Measurements from ENCODE around the gene CCDC63. TPM values are rescaled to one million over a fixed set of nuclear protein-coding genes. Genes with fewer than 3 reads are reported as not detected.

Gene CCDC63
- total and polyA plus RNA-seq, 8 donors, result not detected

- Histone ChIP-seq H3K27me3 (peaks cover 0 to 69% of the 10 kb centered on the region in 2 donors), H3K36me3 (no peaks in the 10 kb centered on the region), H3K4me1 (no peaks in the 10 kb centered on the region), H3K27ac (no peak overlapping the region), H3K4me3 (no peak overlapping the region), H3K9me3 (no peaks in the 10 kb centered on the region)
- DNase-seq, result no peak
- TF ChIP-seq CTCF (IDR thresholded peaks at IDR 0.05), result no peak
- intact Hi-C loops (cut with DNase I), result no loop called here
- ATAC-seq, result no peak
Observed at GRCh38 chr12:110922652-110923051, 75.9 kb downstream of the CCDC63 start.

GRCh38 chr12:110923192-110923591, 76.4 kb downstream of the CCDC63 start:
- H3K27me3 ChIP-seq, result peaks cover 0 to 71% of the 10 kb centered on the region in 2 donors
- no peak overlapping the region for H3K4me3 ChIP-seq
- ATAC-seq (no peak), DNase-seq (no peak)
- TF ChIP-seq CTCF (IDR thresholded peaks at IDR 0.05), result no peak
- H3K27ac ChIP-seq, result no peak overlapping the region
- no peaks in the 10 kb centered on the region for H3K36me3 ChIP-seq
- no peaks in the 10 kb centered on the region for H3K9me3 ChIP-seq
- H3K4me1 ChIP-seq, result no peaks in the 10 kb centered on the region
- intact Hi-C loops (cut with DNase I), result no loop called here

- H3K27ac ChIP-seq, result no peak overlapping the region
- intact Hi-C loops (cut with DNase I), result no loop called here
- DNase-seq (no peak), ATAC-seq (no peak)
- TF ChIP-seq CTCF (IDR thresholded peaks at IDR 0.05), result no peak
- peaks cover 0 to 71% of the 10 kb centered on the region in 2 donors for H3K27me3 ChIP-seq
- H3K9me3 ChIP-seq, result no peaks in the 10 kb centered on the region
- no peaks in the 10 kb centered on the region for H3K4me1 ChIP-seq
- H3K4me3 ChIP-seq, result no peak overlapping the region
- no peaks in the 10 kb centered on the region for H3K36me3 ChIP-seq
Observed at GRCh38 chr12:110923692-110924334, 77.0 kb downstream of the CCDC63 start.

- Histone ChIP-seq H3K36me3 (no peaks in the 10 kb centered on the region), H3K4me1 (no peaks in the 10 kb centered on the region), H3K9me3 (no peaks in the 10 kb centered on the region), H3K27ac (no peak overlapping the region), H3K4me3 (no peak overlapping the region), H3K27me3 (peaks cover 0 to 61% of the 10 kb centered on the region in 2 donors)
- DNase-seq, result no peak
- intact Hi-C loops (cut with DNase I), result no loop called here
- TF ChIP-seq CTCF (IDR thresholded peaks at IDR 0.05), result no peak
- ATAC-seq, result no peak
Observed at GRCh38 chr12:110927546-110927945, 80.8 kb downstream of the CCDC63 start.

- no peaks in the 10 kb centered on the region for H3K36me3 ChIP-seq
- no peak for TF ChIP-seq CTCF (IDR thresholded peaks at IDR 0.05)
- H3K27me3 ChIP-seq, result peaks cover 0 to 50% of the 10 kb centered on the region in 2 donors
- H3K27ac ChIP-seq, result no peak overlapping the region
- DNase-seq, result no peak
- H3K4me3 ChIP-seq, result no peak overlapping the region
- ATAC-seq, result no peak
- intact Hi-C loops (cut with DNase I), result no loop called here
- H3K9me3 ChIP-seq, result no peaks in the 10 kb centered on the region
- H3K4me1 ChIP-seq, result no peaks in the 10 kb centered on the region
Observed at GRCh38 chr12:110928700-110929099, 81.9 kb downstream of the CCDC63 start.

Data from left lung (tissue), 10 donors.